ENCODE measurements around the gene MUC22.

GRCh38 chr6:31009731-31010130 is 543 bp upstream of the MUC22 start:
- no peak for TF ChIP-seq CTCF (IDR thresholded peaks at IDR 0.05)
- no peak for TF ChIP-seq POLR2A (IDR thresholded peaks at IDR 0.05)

Measured in body of pancreas (tissue), 4 donors.